Hindlimb muscle (tissue), 1 donor: ENCODE results near the gene CAVIN2. TPM values are rescaled to one million over a fixed set of nuclear protein-coding genes. Genes with fewer than 3 reads are reported as not detected.

ENCODE experiments used
- DNase-seq: peaks from one replicate; pipeline ENCODE4 v3.0.0-alpha.2; 2013
- polyA plus RNA-seq: library from polyadenylated mRNA; unstranded; fragments of 120-200 nt; gene quantifications from one replicate; pipeline ENCODE4 v1.2.1, GENCODE V29; 2013; ENCODE audit not compliant: insufficient read length

CAVIN2 gene
- polyA plus RNA-seq, 1 donor: 41.4 TPM

- DNase-seq: no peak
Measured at GRCh38 chr2:191864628-191865374, 17.9 kb upstream of the CAVIN2 start.

DNA sequence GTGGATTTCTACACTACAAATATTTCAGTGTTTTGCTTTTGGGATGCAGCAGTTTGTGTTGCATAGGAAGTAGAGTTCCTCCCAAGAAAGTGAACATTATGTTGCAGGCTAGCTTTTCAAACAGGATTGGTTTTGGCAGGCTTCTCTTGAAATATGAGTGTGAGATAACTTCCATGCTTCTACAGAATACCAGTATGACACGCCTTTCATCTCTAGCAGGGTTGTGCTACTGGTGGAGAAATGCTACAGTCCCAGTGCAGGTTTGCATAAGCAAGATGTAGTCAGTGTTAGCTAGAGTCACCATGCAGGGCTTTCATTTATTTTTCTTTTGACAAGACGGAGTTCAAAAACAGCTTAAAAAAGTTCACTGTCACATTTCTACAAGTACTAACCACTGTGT, 17.1 kb upstream of the CAVIN2 start:
- DNase-seq: no peak

GRCh38 chr2:191862156-191862775, 15.4 kb upstream of the CAVIN2 start:
- no peak for DNase-seq

DNA sequence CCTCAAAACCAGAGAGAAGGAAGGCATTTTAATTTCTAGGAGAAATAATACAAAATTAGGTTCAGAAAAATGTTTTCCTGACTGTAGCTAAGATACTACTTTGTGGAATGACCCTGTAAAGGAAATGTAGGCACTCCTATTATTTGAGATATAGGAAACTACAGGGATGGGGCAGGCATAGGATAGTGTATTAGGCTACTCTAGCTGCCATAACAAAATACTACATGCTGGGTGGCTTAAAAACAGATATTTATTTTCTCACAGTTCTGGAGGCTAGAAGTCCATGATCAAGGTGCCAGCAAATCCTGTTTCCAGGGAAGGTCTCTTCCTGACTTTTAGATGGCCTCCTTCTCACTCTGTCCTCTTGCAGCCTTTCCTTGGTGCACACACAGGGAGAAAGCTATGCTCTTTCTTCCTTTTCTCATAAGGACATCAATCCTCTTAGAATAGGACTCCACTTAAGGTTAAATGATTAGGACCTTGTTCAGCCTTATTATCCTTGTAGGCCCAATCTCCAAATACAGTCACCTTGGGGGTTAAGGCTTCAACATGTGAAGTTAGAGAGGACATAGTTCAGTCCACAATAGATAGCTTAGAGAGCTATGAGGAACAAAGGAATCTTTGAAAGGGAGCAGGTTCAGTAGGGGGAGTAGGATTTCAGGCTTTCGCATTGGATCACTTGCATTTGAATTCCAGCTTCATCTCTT, 14.0 kb upstream of the CAVIN2 start:
- no peak for DNase-seq

GRCh38 chr2:191859681-191860080, 12.8 kb upstream of the CAVIN2 start:
- DNase-seq: no peak

DNA sequence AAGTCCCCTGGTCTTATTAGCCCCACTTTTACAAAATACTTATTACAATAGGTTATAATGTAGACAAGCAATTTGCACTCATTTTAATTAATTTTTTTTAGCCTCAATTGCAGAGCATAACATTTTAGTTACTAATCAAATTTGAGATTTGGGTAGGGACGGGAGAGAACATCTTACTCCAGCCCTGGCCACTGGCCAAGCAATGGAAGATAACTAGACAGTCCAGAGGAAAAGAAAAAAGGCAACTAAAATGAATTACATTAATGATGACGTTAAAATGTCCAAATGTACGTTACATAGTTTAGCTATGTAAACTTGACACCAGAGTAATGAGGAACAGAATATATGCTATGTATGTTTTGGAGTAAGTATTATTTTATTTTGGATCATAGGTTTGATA, 11.0 kb upstream of the CAVIN2 start:
- DNase-seq: no peak

GRCh38 chr2:191857259-191857805, 10.4 kb upstream of the CAVIN2 start:
- DNase-seq: no peak

GRCh38 chr2:191856111-191856876, 9.4 kb upstream of the CAVIN2 start:
- no peak for DNase-seq

DNA sequence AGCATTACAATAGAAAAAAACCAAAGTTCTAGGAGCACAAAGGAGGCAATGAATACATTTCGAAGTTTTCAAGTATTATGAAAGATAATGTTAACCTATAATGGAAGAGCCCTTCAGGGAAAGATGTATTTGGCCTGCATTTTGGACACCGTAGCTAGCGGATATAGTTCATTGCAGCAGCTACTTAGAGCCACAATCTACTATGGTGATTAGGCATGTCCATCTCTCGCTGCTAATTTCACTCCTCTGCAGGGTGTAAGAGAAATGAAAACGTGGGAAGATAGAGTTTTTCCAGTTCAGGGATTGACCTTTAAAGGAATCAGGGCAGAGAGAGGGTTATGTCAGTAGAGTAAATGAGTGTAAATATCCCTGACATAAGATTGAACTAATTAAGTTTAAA, 8.5 kb upstream of the CAVIN2 start:
- DNase-seq: no peak

DNA sequence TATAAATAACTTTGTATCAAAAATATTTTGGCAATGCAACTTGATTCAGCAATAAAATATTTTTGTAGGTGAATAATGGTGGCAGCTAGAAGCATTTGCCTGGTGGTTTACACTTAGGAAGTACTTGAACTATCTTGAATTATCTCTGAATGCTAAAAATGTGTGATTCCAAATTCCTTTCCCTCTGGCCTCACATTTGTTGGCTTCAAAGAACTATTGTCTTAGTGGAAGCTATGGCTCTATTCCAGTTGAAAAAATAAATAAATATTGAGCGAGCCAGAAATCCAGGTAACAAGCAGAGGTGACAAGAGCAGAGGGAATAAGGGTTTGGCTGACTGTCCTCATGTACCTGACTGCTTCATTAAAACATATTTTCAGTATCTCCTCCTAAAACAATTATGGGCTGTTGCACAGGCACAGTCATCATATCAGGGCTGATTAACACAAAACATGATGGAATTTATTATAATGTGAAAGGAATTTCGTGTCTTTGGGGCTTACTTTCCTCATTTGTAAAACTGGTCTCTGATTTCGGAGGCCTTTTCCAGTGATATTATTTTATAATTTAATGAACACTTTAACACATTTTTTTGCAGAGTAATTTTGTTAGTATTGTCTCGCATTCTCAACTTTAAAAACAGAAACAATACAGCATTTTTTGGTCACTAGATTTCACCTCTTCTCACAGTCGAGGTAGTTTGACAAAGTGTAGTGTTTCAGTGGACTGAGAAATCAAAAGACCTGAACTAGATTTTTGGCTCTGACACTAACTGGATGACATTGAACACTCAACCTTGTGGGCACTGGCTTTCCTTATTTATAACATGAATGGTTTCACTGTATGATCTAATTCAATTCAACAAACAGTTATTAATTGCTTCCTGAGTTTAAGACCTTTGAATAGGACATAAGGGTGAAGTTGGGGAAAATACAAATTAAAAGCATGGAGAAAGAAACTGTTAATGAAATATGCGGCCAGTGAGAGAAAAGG, 7.8 kb upstream of the CAVIN2 start:
- no peak for DNase-seq

DNA sequence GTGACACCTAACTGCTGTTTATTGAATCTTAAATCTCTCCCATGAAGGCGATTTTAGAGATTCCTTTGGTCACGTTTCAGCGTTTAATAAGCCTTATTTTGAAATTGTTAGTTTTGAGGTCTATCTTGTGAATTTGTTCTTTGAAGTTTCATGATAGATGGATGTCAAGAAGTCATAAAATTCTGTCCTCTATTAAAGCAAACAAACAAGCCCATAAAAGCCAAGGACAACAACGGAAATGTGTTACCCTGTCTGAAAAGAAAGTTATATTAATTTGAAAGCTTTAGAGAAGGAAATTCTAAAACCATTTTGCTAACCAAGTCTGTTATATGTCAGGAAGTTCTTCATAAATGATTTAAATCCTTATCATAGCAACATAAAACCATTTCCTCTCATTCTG, 7.0 kb upstream of the CAVIN2 start:
- DNase-seq: no peak

GRCh38 chr2:191851158-191851557, 4.3 kb upstream of the CAVIN2 start:
- DNase-seq: no peak

GRCh38 chr2:191848771-191849767, 2.2 kb upstream of the CAVIN2 start:
- DNase-seq: no peak

GRCh38 chr2:191847764-191848163, 876 bp upstream of the CAVIN2 start:
- DNase-seq: no peak

DNA sequence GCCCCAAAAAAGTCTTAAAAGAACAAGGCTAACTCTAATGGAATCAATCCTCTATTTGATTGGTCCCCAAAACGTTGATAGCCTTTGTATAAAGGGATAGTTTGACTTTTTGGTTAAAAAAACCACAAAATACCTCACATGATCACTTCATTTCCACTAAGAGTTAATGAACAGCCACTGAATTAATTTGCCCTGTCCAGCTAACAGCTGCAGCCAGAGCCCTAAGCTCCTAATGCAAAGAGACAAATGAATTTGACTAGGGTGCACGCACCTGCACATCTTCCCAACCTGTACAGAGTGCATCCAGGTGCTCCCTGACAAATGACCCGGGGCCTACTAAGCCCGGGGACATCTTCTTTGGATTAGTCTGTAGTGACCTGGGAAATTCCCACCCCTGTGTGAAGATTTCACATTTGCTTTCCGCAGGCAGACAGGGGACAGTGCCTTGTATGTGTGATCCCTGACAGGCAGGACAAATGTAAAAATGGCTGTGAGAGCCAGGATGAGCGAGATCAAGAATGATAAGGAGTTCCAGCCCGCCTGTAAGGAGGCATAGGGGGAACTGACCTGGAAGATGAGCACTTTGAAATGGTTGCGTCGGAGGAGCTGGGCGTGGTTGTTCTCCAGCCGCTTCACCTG, 893 bp downstream of the CAVIN2 start:
- DNase-seq: no peak

- no peak for DNase-seq
Measured at GRCh38 chr2:191845248-191845715, 1.6 kb downstream of the CAVIN2 start.

DNA sequence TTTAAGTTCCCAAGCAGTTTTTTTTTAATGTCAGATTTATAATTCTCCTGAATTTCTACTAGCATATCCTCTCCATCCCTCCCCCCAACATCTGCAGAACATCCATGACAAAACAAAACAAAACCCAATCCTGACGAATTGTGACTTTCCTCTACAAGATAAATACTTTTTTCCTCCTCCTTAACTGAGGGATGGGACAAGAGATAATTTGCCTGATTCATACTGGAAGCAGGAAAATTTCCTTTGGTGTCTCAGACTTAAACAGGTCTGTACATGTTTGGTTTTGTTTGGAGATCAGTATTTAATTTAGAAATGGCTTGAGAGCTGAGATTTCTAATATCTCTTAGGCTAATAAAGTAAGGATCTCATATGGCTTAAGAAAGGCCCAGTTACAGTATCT, 2.2 kb downstream of the CAVIN2 start:
- no peak for DNase-seq

GRCh38 chr2:191840921-191841320, 6.0 kb downstream of the CAVIN2 start:
- no peak for DNase-seq
